GM12878 (cell line): ENCODE results near the gene TMEM88. TPM values are rescaled to one million over a fixed set of nuclear protein-coding genes. Genes with fewer than 3 reads are reported as not detected.

Experiments
- CEBPB ChIP-seq, 2 experiments: fragments of 150-350 bp in 1 of 2; IDR thresholded peaks; 2 replicates each; pipeline ENCODE4 v1.6.1; 2012 to 2014; ENCODE audit warnings: low read depth in 2 of 2, low read length in 2 of 2, borderline replicate concordance in 1 of 2, inconsistent platforms in 1 of 2
- CREM ChIP-seq: IDR thresholded peaks from 2 replicates; pipeline ENCODE4 v1.6.1; 2014; ENCODE audit warnings: antibody characterized with exemption, low read depth
- EED ChIP-seq: sonication (generic); IDR thresholded peaks from 2 replicates; pipeline ENCODE4 v1.6.1; 2016; ENCODE audit warnings: antibody characterized with exemption, low read depth
- FOXK2 ChIP-seq: fragments of 450-650 bp; IDR thresholded peaks from 2 replicates; pipeline ENCODE4 v1.6.1; 2017; ENCODE audit warnings: mild to moderate bottlenecking, moderate library complexity
- MEF2A ChIP-seq: IDR thresholded peaks from 2 replicates; pipeline ENCODE4 v1.6.1; 2011; ENCODE audit warnings: low read depth, mild to moderate bottlenecking, low read length, moderate library complexity; ENCODE audit not compliant: insufficient read depth
- MTA2 ChIP-seq: fragments of 450-650 bp; IDR thresholded peaks from 2 replicates; pipeline ENCODE4 v1.6.1; 2016; ENCODE audit warnings: low read depth, mild to moderate bottlenecking, moderate library complexity
- MXI1 ChIP-seq: fragments of 150-350 bp; IDR thresholded peaks from 2 replicates; pipeline ENCODE4 v1.6.1; 2011; ENCODE audit warnings: low read depth, mild to moderate bottlenecking, inconsistent platforms, low read length, improper control_type of control experiment
- NBN ChIP-seq: fragments of 450-650 bp; IDR thresholded peaks from 2 replicates; pipeline ENCODE4 v1.6.1; 2016
- NFIC ChIP-seq: IDR thresholded peaks from 2 replicates; pipeline ENCODE4 v1.6.1; 2012; ENCODE audit warnings: low read depth, mild to moderate bottlenecking, inconsistent platforms, low read length, moderate library complexity
- NRF1 ChIP-seq: conservative IDR thresholded peaks from 2 replicates; pipeline ENCODE4 v1.6.1; 2011; ENCODE audit warnings: mild to moderate bottlenecking, low read depth, low read length, improper control_type of control experiment
- SREBF1 ChIP-seq: IDR thresholded peaks from 2 replicates; pipeline ENCODE4 v1.6.1; 2012; ENCODE audit warnings: mild to moderate bottlenecking, low read length
- SUZ12 ChIP-seq: fragments of 200-600 bp; sonication (generic); IDR thresholded peaks from one replicate; pipeline ENCODE4 v1.6.1; 2018; ENCODE audit warnings: antibody characterized with exemption, mild to moderate bottlenecking; ENCODE audit not compliant: unreplicated experiment
- ZZZ3 ChIP-seq: IDR thresholded peaks from 2 replicates; pipeline ENCODE4 v1.6.1; 2011; ENCODE audit warnings: low read depth; ENCODE audit not compliant: control insufficient read depth, insufficient read length
- polyA plus RNA-seq, 11 experiments: library from polyadenylated mRNA; depleted of rRNA in 4 of 11; unstranded in 6 of 11; stranded (reverse) in 5 of 11; fragments of >200 nt; fragmentation: Nextera tagmentation in 4 of 11; fragmentation: Illumina TruSeq in 1 of 11; extraction: Ambion mirVana in 4 of 11; extraction: Trizol in 1 of 11; gene quantifications; 1 replicate in 1 of 11; 2 replicates in 10 of 11; pipeline versions ENCODE4 v1.2.1 to v1.2.3, GENCODE V29; 2011 to 2016; ENCODE audit warnings: inconsistent platforms in 2 of 11, missing spikeins in 2 of 11, low read depth in 1 of 11
- total RNA-seq, 4 experiments: library from RNA; depleted of rRNA in 3 of 4; stranded (reverse); fragments of >200 nt in 3 of 4; fragmentation: Illumina TruSeq in 1 of 4; extraction: Trizol in 1 of 4; gene quantifications; 2 replicates each; pipeline versions ENCODE4 v1.2.1 to v1.2.3, GENCODE V29; 2013 to 2021
- TF ChIP-seq, protein P1 (sequence below): fragments of 450-650 bp; formaldehyde crosslinking; IDR thresholded peaks from 2 replicates; pipeline ENCODE4 v1.4.0; 2020; ENCODE audit warnings: mild to moderate bottlenecking, moderate library complexity
- TF ChIP-seq, protein P2 (sequence below): fragments of 450-650 bp; IDR thresholded peaks from 2 replicates; pipeline ENCODE4 v1.6.1; 2017; ENCODE audit warnings: mild to moderate bottlenecking, moderate library complexity
- TF ChIP-seq, protein P3 (sequence below): fragments of 450-650 bp; IDR thresholded peaks from 2 replicates; pipeline ENCODE4 v1.6.1; 2017; ENCODE audit warnings: mild to moderate bottlenecking, low read depth, inconsistent platforms; ENCODE audit not compliant: poor library complexity, severe bottlenecking
- TF ChIP-seq, protein P4 (sequence below): fragments of 450-650 bp; IDR thresholded peaks from 2 replicates; pipeline ENCODE4 v1.6.1; 2016; ENCODE audit warnings: mild to moderate bottlenecking
- TF ChIP-seq, protein P5 (sequence below): fragments of 450-650 bp; IDR thresholded peaks from 2 replicates; pipeline ENCODE4 v1.6.1; 2014; ENCODE audit warnings: mild to moderate bottlenecking

The TMEM88 gene
- total and polyA plus RNA-seq, 10 of the 15 experiments (the other 5 are each of a cell fraction or from before 2014, with no cell fraction given) = 0.21 to 2.2 (median 0.62) TPM; not detected in 5

DNA sequence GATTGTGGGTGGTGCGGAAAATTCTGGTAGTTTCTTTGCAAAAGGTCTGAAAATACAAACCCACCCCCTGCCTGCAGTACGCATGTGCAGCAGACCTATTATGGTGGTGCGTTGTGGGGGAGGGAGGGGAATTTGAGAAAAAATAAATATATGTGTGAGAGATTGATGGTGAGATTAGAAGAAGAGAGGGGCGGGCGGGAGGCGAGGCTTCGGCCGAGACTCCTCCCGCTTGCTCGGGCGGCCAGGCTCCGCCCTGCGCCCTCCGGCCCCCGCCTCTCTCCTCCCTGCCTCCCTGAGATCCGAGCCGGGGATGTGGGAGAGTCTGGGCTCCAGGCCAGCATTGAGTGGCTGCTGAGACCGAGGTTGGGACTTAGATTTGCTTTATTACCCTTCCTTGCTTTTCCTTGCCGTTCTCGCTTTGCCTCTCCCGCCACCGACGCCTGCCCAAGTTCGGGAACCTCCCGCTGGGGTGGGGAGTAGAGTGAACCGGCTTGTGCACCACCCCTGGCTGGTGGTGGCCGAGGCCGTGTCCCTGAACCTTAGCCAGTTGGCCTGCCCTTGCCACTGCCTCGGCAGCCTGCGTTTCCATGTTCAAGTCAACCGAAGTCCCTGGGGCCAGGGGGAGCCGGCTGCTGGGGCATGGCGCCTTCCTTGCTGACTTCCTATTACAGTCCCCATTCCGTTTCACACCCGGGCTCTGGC lies 32.8 kb downstream of the TMEM88 start (continued):
- no peak for TF ChIP-seq ZZZ3
- TF ChIP-seq, protein P1, sequence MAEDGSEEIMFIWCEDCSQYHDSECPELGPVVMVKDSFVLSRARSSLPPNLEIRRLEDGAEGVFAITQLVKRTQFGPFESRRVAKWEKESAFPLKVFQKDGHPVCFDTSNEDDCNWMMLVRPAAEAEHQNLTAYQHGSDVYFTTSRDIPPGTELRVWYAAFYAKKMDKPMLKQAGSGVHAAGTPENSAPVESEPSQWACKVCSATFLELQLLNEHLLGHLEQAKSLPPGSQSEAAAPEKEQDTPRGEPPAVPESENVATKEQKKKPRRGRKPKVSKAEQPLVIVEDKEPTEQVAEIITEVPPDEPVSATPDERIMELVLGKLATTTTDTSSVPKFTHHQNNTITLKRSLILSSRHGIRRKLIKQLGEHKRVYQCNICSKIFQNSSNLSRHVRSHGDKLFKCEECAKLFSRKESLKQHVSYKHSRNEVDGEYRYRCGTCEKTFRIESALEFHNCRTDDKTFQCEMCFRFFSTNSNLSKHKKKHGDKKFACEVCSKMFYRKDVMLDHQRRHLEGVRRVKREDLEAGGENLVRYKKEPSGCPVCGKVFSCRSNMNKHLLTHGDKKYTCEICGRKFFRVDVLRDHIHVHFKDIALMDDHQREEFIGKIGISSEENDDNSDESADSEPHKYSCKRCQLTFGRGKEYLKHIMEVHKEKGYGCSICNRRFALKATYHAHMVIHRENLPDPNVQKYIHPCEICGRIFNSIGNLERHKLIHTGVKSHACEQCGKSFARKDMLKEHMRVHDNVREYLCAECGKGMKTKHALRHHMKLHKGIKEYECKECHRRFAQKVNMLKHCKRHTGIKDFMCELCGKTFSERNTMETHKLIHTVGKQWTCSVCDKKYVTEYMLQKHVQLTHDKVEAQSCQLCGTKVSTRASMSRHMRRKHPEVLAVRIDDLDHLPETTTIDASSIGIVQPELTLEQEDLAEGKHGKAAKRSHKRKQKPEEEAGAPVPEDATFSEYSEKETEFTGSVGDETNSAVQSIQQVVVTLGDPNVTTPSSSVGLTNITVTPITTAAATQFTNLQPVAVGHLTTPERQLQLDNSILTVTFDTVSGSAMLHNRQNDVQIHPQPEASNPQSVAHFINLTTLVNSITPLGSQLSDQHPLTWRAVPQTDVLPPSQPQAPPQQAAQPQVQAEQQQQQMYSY (CRISPR knock-in tag) = no peak
- TF ChIP-seq MEF2A = no peak
- TF ChIP-seq CEBPB (IDR thresholded peaks at IDR 0.05; ENCODE audit: borderline replicate concordance in 1 of 2, low read depth in 2 of 2, low read length in 2 of 2) = no peak
- TF ChIP-seq, protein P2, sequence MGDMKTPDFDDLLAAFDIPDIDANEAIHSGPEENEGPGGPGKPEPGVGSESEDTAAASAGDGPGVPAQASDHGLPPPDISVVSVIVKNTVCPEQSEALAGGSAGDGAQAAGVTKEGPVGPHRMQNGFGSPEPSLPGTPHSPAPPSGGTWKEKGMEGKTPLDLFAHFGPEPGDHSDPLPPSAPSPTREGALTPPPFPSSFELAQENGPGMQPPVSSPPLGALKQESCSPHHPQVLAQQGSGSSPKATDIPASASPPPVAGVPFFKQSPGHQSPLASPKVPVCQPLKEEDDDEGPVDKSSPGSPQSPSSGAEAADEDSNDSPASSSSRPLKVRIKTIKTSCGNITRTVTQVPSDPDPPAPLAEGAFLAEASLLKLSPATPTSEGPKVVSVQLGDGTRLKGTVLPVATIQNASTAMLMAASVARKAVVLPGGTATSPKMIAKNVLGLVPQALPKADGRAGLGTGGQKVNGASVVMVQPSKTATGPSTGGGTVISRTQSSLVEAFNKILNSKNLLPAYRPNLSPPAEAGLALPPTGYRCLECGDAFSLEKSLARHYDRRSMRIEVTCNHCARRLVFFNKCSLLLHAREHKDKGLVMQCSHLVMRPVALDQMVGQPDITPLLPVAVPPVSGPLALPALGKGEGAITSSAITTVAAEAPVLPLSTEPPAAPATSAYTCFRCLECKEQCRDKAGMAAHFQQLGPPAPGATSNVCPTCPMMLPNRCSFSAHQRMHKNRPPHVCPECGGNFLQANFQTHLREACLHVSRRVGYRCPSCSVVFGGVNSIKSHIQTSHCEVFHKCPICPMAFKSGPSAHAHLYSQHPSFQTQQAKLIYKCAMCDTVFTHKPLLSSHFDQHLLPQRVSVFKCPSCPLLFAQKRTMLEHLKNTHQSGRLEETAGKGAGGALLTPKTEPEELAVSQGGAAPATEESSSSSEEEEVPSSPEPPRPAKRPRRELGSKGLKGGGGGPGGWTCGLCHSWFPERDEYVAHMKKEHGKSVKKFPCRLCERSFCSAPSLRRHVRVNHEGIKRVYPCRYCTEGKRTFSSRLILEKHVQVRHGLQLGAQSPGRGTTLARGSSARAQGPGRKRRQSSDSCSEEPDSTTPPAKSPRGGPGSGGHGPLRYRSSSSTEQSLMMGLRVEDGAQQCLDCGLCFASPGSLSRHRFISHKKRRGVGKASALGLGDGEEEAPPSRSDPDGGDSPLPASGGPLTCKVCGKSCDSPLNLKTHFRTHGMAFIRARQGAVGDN = no peak
- no peak; the same call in 1 of the 2 replicates for TF ChIP-seq MXI1
- TF ChIP-seq, protein P3, sequence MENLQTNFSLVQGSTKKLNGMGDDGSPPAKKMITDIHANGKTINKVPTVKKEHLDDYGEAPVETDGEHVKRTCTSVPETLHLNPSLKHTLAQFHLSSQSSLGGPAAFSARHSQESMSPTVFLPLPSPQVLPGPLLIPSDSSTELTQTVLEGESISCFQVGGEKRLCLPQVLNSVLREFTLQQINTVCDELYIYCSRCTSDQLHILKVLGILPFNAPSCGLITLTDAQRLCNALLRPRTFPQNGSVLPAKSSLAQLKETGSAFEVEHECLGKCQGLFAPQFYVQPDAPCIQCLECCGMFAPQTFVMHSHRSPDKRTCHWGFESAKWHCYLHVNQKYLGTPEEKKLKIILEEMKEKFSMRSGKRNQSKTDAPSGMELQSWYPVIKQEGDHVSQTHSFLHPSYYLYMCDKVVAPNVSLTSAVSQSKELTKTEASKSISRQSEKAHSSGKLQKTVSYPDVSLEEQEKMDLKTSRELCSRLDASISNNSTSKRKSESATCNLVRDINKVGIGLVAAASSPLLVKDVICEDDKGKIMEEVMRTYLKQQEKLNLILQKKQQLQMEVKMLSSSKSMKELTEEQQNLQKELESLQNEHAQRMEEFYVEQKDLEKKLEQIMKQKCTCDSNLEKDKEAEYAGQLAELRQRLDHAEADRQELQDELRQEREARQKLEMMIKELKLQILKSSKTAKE = no peak
- TF ChIP-seq CREM = no peak
- no peak for TF ChIP-seq NFIC
- no peak for TF ChIP-seq SREBF1
- TF ChIP-seq FOXK2 = no peak
- no peak for TF ChIP-seq MTA2
- TF ChIP-seq SUZ12 = no peak
- TF ChIP-seq EED = peak; percentile 21; the same call in 1 of the 2 replicates
- TF ChIP-seq, protein P4, sequence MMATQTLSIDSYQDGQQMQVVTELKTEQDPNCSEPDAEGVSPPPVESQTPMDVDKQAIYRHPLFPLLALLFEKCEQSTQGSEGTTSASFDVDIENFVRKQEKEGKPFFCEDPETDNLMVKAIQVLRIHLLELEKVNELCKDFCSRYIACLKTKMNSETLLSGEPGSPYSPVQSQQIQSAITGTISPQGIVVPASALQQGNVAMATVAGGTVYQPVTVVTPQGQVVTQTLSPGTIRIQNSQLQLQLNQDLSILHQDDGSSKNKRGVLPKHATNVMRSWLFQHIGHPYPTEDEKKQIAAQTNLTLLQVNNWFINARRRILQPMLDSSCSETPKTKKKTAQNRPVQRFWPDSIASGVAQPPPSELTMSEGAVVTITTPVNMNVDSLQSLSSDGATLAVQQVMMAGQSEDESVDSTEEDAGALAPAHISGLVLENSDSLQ = peak; percentile 46; the same call in 1 of the 2 replicates
- TF ChIP-seq NBN = 0 out of 2 replicates have a peak, but pooled peaks have one; percentile 31
- TF ChIP-seq, protein P5, sequence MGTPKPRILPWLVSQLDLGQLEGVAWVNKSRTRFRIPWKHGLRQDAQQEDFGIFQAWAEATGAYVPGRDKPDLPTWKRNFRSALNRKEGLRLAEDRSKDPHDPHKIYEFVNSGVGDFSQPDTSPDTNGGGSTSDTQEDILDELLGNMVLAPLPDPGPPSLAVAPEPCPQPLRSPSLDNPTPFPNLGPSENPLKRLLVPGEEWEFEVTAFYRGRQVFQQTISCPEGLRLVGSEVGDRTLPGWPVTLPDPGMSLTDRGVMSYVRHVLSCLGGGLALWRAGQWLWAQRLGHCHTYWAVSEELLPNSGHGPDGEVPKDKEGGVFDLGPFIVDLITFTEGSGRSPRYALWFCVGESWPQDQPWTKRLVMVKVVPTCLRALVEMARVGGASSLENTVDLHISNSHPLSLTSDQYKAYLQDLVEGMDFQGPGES = no peak
- TF ChIP-seq NRF1 = peak; percentile 72
